WTC11 (cell line): ENCODE measurements around the gene GSTM4. TPM values are rescaled to one million over a fixed set of nuclear protein-coding genes. Genes with fewer than 3 reads are reported as not detected.

Experiments used
- ATF1 ChIP-seq: sonication (generic); formaldehyde crosslinking; IDR thresholded peaks from 2 replicates; pipeline ENCODE4 v1.8.1; 2023; ENCODE audit warnings: mild to moderate bottlenecking, moderate library complexity, missing genetic modification reagents
- ATF6 ChIP-seq: sonication (generic); formaldehyde crosslinking; IDR thresholded peaks from 2 replicates; pipeline ENCODE4 v1.8.1; 2023; ENCODE audit warnings: mild to moderate bottlenecking, missing genetic modification reagents
- CDX4 ChIP-seq: fragments of 250-450 bp; sonication (Bioruptor Pico); IDR thresholded peaks from 2 replicates; pipeline ENCODE4 v1.9.0; 2021; ENCODE audit warnings: moderate library complexity, mild to moderate bottlenecking, inconsistent platforms, borderline replicate concordance
- ELF4 ChIP-seq: sonication (generic); formaldehyde crosslinking; IDR thresholded peaks from 2 replicates; pipeline ENCODE4 v1.8.1; 2022; ENCODE audit warnings: low read depth, mild to moderate bottlenecking, moderate library complexity, missing genetic modification reagents
- FOXJ3 ChIP-seq: sonication (generic); formaldehyde crosslinking; IDR thresholded peaks from 2 replicates; pipeline ENCODE4 v1.9.0; 2021; ENCODE audit warnings: missing genetic modification reagents, mild to moderate bottlenecking, borderline replicate concordance
- FOXP1 ChIP-seq: sonication (generic); formaldehyde crosslinking; IDR thresholded peaks from 2 replicates; pipeline ENCODE4 v1.8.0; 2022; ENCODE audit warnings: missing genetic modification reagents, mild to moderate bottlenecking, moderate library complexity, borderline replicate concordance
- FOXP4 ChIP-seq: sonication (generic); formaldehyde crosslinking; IDR thresholded peaks from 2 replicates; pipeline ENCODE4 v1.8.0; 2022; ENCODE audit warnings: mild to moderate bottlenecking, missing genetic modification reagents
- GABPB1 ChIP-seq: sonication (generic); formaldehyde crosslinking; IDR thresholded peaks from 2 replicates; pipeline ENCODE4 v1.8.1; 2023; ENCODE audit warnings: mild to moderate bottlenecking, missing genetic modification reagents
- GTF2I ChIP-seq: fragments of 250-450 bp; sonication (Bioruptor Pico); conservative IDR thresholded peaks from 2 replicates; pipeline ENCODE4 v1.4.0; 2021; ENCODE audit warnings: mild to moderate bottlenecking
- IRF1 ChIP-seq: sonication (generic); formaldehyde crosslinking; IDR thresholded peaks from 2 replicates; pipeline ENCODE4 v1.8.0; 2023; ENCODE audit warnings: missing genetic modification reagents
- IRF2 ChIP-seq: sonication (generic); formaldehyde crosslinking; IDR thresholded peaks from 2 replicates; pipeline ENCODE4 v1.8.0; 2022; ENCODE audit warnings: low read depth, missing genetic modification reagents, borderline replicate concordance
- MXD4 ChIP-seq: fragments of 250-450 bp; sonication (Bioruptor Pico); IDR thresholded peaks from 2 replicates; pipeline ENCODE4 v1.8.0; 2021; ENCODE audit warnings: mild to moderate bottlenecking, moderate library complexity, borderline replicate concordance
- NFE2L1 ChIP-seq: sonication (generic); formaldehyde crosslinking; IDR thresholded peaks from 2 replicates; pipeline ENCODE4 v1.8.1; 2023; ENCODE audit warnings: missing genetic modification reagents
- TP53 ChIP-seq: sonication (generic); formaldehyde crosslinking; IDR thresholded peaks from 2 replicates; pipeline ENCODE4 v1.8.1; 2023; ENCODE audit warnings: mild to moderate bottlenecking, missing genetic modification reagents
- USF1 ChIP-seq: sonication (generic); formaldehyde crosslinking; IDR thresholded peaks from 2 replicates; pipeline ENCODE4 v1.8.0; 2022; ENCODE audit warnings: mild to moderate bottlenecking, missing genetic modification reagents
- ZNF138 ChIP-seq: sonication (generic); formaldehyde crosslinking; conservative IDR thresholded peaks from 2 replicates; pipeline ENCODE4 v1.8.1; 2022; ENCODE audit warnings: mild to moderate bottlenecking, moderate library complexity, missing genetic modification reagents
- ZNF232 ChIP-seq: sonication (generic); formaldehyde crosslinking; IDR thresholded peaks from 2 replicates; pipeline ENCODE4 v1.8.0; 2022; ENCODE audit warnings: mild to moderate bottlenecking, missing genetic modification reagents
- ZNF512 ChIP-seq: sonication (generic); formaldehyde crosslinking; IDR thresholded peaks from 2 replicates; pipeline ENCODE4 v1.8.1; 2022; ENCODE audit warnings: missing genetic modification reagents, borderline replicate concordance
- ZSCAN18 ChIP-seq: fragments of 250-450 bp; sonication (Bioruptor Pico); IDR thresholded peaks from 2 replicates; pipeline ENCODE4 v2.1.2; 2022; ENCODE audit warnings: mild to moderate bottlenecking, moderate library complexity
- total RNA-seq: library from RNA; stranded (reverse); gene quantifications from 3 replicates; pipeline ENCODE4 v1.2.3, GENCODE V29; 2021

GSTM4 gene
- total RNA-seq, 1 experiment from 2014 or later = 16.7 TPM

GRCh38 chr1:109655615-109656519 is at the start of gene GSTM4 (continued):
- TF ChIP-seq ZNF138 (CRISPR knock-in tag) (no peak), ZNF232 (no peak), FOXJ3 (CRISPR knock-in tag) (no peak), ATF6 (CRISPR knock-in tag) (no peak), ELF4 (CRISPR knock-in tag) (no peak), ZSCAN18 (CRISPR knock-in tag) (no peak), TP53 (CRISPR knock-in tag) (no peak), GTF2I (CRISPR knock-in tag) (no peak), IRF2 (no peak), ATF1 (no peak), NFE2L1 (no peak), MXD4 (CRISPR knock-in tag) (no peak), FOXP1 (CRISPR knock-in tag) (peak; percentile 63; the same call in 1 of the 2 replicates), GABPB1 (CRISPR knock-in tag) (no peak), IRF1 (CRISPR knock-in tag) (no peak), ZNF512 (CRISPR knock-in tag) (no peak), USF1 (CRISPR knock-in tag) (no peak), CDX4 (no peak), FOXP4 (CRISPR knock-in tag) (no peak)
